Epidermal melanocyte (primary cell): ENCODE data around the gene NEO1.
"Not testable (repeated sequence)": the region's sequence is repeated elsewhere in the genome, so short reads cannot be mapped to it uniquely, and the experiment has no call there.

Experiments
- DNase-seq: peaks from one replicate; pipeline ENCODE4 v3.0.0; 2011; ENCODE audit warnings: low spot score; ENCODE audit not compliant: insufficient read length

The NEO1 gene

DNA sequence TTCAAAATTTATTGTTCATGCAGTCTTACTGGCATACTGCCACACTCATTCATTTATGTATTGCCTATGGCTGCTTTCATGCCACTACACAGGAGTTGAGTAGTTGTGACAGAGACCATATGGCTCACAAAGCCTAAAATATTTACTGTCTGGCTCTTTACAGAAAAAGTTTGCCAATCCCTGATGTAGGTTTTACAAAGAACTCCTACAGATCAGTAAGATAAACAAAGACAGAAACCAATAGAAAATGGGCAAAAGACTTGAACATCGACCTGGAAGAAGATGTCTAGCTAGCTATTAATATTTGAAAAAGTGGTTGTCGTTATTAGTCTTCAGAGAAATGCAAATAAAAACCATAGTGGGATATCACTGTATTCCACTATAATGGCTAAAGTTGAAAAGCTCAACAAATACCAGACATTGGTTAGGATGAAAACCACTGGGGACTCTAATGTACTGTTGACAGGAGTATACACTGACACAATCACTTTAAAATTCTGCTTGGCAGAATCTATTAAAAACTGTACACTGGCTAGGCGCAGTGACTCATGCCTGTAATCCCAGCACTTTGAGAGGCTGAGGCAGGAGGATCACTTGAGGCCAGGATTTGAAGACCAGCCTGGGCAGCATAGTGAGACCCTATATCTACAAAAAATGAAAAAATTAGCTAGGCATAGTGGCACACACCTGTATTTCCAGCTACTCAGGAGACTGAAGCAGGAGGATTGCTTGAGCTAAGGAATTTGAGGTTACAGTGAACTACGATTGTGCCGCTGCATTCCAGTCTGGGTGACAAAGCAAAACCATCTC lies 87.7 kb downstream of the NEO1 start:
- no peak for DNase-seq

DNA sequence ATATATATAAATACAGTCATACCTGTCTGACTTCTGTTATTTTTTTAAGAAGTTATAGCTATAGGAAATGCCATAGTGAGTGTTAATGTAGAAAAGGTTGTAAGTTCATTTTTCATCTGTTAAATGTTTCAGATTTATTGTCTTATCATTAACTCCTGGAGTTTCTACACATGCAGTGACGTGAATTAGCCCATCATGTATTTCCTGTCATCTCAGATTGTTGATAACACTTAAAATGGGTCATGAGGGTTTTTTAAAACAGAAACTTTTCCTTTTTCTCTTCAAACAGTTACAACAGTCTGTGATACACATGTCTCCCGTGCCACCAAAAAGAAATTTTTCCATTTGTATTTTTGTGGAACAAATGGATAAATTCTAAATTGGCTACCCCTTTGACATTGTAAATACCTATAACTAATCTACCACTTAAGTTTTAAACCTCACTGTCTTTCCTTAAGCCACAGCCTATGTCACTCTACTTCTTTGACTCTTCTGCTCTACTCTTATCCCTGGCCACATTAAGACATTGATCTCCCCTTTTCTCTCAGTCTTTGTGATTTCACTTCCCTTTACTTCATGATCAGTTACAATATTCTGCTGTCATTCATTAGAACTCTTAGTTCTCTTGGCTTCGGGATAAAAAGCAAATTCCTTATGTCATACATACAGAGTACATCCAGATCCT lies 89.1 kb downstream of the NEO1 start:
- no peak for DNase-seq

DNA sequence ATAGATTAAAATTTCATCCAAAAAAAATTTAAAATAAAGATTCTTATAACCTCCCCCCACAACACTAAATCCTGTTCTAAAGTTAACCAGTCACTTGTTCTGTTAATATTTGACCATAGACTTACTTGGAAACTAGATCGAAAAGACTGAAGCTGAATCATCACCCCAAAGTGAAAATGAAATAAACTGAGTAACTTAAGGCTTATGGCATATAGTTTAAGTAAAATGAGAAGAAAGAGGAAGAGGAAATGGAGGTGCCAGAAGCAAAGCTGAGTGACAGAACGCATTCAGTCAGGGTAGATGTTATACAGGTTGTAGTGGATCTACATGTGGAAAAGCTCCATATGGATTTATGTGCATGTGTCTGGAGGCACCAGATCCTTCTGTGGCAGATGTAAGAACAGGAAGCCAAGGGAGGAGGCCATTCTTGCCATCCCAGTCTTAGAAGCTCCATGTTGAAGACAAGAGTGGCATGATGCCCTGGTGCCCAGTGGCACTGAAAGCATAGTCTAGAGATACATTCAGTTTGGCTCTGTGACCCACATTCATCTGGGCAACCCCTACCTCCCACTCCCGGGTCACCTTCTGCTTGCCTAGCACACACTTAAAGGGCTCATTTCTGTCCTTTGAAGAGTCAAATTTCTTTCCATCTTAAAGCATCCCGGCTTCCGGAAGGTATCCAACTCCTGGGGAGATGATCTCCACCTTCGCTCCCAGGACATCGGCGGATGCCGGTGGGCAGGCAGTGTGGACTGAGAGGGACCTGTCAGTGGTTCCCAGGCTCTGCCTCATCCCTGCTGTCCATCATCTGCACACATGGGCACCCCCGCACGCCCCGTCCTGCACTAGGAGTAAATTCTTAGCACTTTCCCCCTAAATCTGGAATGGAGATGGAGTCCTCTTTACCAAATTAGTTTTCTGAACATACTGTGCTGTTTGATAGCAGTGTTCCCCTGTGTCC lies 90.8 kb downstream of the NEO1 start:
- no peak for DNase-seq

GRCh38 chr15:73143763-73144155 lies 91.5 kb downstream of the NEO1 start:
- DNase-seq: no peak

- no peak for DNase-seq
Observed at GRCh38 chr15:73146419-73146818, 94.2 kb downstream of the NEO1 start.

GRCh38 chr15:73150831-73151230 lies 98.6 kb downstream of the NEO1 start:
- DNase-seq: no peak

- DNase-seq: no peak
Observed at GRCh38 chr15:73153024-73153423, 100.8 kb downstream of the NEO1 start.

- DNase-seq: no peak
Observed at GRCh38 chr15:73153447-73153846, 101.2 kb downstream of the NEO1 start.

DNA sequence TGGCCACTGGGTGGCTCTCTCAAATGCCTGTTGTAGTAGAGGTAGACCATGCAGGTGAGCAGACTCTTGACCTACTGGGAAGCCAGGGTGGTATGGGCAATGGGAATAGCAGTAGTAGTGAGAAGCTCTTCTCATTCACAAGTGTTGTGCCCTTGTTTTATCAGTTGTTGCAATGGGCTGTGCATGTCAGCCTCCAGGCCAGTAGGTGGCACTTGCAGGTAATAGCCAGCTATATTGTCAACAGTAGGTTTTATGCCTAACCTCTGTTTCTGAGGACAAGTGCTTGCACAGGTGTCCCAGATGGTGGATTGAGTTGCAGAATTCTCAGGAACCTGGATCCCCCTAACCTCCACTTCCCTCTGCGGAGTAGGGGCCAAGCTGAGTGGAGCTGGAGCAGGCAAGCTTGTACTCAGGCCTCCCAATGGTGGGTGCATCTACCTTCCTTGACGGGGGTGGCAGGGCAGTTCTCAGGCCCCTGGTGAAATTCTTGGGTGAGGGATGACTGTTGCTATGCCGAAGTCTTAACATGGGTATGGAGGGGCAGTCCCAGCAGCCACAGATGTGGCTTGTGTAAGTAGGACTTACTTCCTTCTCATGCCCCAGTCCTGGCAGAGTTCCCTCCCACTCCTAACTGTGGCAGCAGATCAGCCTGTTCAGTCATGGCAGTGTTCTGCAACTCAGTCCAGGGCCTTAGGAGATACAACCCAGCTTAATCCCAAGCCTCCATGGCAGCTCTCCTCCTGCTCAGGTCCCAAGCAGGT lies 104.3 kb downstream of the NEO1 start:
- no peak for DNase-seq

- no peak for DNase-seq
Observed at GRCh38 chr15:73161546-73161945, 109.3 kb downstream of the NEO1 start.

DNA sequence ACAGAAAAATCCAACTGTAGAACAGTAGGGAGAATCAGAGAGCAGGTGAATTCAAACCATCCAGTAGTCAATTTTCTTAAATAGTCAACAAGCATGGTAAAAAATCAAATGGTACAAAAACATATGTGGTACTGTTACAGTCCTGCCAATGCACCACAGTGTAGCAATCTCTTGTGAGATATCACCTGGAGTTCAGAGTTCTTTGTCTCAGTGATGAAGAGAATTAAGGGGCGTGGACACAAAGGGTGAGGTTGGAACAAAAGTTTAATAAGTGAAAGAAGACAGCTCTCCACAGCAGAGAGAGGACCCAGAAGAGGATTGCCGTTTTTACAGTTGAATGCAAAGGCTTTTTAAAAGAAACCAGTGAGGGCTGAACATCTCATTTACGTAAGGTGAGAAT lies 113.2 kb downstream of the NEO1 start:
- no peak for DNase-seq

DNA sequence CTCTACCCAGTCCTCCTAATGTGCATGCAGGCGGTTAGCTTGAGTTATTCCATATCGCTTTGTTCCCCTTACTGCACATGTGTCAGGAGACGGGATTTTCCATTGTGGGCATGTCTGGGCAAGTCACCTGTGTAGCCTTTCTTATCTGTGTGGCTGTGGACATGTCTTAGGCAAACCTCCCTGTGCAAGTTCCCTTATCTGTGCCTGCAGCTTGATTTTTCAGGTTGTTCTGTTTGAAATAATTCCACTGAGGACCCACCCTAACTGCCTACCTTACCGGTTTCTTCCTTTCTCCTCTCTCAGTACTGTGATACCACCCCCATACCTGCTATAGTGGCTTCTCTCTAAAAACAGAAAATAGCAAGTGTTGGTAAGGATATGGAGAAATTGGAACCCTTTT lies 113.6 kb downstream of the NEO1 start:
- no peak for DNase-seq

GRCh38 chr15:73166711-73167110 lies 114.4 kb downstream of the NEO1 start:
- DNase-seq: not testable (repeated sequence)

GRCh38 chr15:73168487-73168886 lies 116.2 kb downstream of the NEO1 start:
- DNase-seq: no peak

DNA sequence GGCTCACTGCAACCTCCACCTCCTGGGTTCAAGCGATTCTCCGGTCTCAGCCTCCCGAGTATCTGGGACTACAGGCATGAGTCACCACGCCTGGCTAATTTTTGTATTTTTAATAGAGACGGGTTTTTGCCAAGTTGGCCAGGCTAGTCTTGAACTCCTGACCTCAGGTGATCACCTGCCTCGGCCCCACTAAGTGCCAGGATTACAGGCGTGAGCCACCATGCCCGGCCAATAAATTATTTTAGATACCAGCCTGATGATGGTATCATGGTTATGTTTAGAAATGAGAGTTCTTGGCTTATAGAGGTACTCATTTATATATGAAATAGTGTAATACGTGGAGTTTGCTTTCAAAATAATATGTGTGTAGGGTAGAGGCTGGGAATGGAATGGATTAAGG lies 119.4 kb downstream of the NEO1 start:
- DNase-seq: no peak

GRCh38 chr15:73172508-73172907 lies 120.2 kb downstream of the NEO1 start:
- DNase-seq: no peak

DNA sequence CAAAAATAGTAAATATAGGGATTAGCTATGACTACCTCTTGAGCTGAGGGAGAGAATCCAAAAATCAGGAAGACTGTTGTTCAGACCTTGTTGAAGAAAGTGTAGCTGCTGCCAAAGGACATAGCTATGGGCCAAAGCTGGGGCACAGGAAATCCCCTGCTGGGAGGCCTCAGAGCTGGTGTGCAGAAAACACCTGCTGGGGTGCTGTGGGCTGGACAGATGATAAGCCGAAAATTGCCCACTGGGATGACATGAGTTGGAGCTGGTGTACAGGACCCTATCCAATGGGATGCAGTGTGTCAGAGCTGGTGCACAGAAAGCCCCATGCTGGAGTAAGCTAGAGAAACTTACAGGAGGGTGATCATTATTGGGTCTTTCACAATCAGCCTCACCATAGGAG lies 121.9 kb downstream of the NEO1 start:
- DNase-seq: no peak

DNA sequence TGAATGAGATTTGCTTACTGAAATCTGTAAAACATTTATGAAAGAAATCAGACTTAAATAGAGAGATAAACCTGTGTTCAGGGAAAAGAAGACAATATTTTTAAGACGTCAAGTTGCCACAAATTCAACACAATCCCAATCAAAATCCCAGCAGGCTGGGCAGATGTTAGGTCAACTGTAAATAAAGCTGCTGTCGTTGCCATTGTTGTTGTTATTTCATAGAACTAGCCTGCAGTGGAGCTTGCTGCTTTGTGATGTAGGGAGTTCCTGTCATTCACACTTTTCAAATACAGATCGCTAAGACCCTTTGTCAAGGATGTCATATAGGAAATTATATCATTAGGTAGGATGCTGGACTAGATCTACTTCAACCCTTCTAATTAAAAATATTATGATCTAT lies 123.1 kb downstream of the NEO1 start:
- no peak for DNase-seq

GRCh38 chr15:73176598-73176997 lies 124.3 kb downstream of the NEO1 start:
- DNase-seq: no peak

- no peak for DNase-seq
Observed at GRCh38 chr15:73183071-73183470, 130.8 kb downstream of the NEO1 start.

DNA sequence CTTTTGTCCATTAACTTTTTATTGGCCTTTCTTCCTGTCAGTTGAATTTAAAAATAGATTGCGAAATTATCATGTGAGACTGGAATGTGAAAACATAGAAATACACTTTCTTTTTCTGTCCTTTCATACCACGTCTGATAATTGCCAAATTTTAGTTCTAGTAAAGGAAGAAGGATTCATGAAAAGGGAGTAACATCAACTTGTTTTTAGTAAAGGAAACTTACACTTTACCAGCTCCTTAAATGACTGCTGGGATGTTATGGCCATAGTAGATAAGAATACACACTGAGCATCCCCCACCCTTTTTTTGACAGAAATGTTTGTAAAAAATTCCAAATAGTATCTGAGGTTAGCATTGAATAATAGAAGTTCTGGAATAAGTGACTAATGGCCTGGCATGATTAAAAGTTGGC lies 137.9 kb downstream of the NEO1 start:
- DNase-seq: no peak
